ENCODE measurements around the gene AKR1C2.

GRCh38 chr10:5014936-5015335, 11.3 kb upstream of the AKR1C2 start:
- TF ChIP-seq CTCF (IDR thresholded peaks at IDR 0.05) (peak; percentile 15), EZH2 (IDR thresholded peaks at IDR 0.05) (no peak)
